RWPE2 (cell line): ENCODE data around the gene CREB3L4.

Experiments
- ATAC-seq: fragments of 200-7000 bp; cut with Tn5 transposase; 3 replicates; pipeline ENCODE4 v1.9.1; 2021; ENCODE audit warnings: low read depth
- DNase-seq: peaks from one replicate; pipeline ENCODE4 v3.0.0-alpha.2; 2020; ENCODE audit warnings: low spot score
- H3K27ac ChIP-seq: fragments of 450-650 bp; 2 replicates; pipeline ENCODE4 v1.5.1; 2017; ENCODE audit warnings: mild to moderate bottlenecking; ENCODE audit not compliant: poor library complexity, severe bottlenecking
- H3K27me3 ChIP-seq: fragments of 250-450 bp; sonication (Bioruptor Pico); 2 replicates; pipeline ENCODE4 v1.5.1; 2021; ENCODE audit warnings: mild to moderate bottlenecking, moderate library complexity; ENCODE audit not compliant: insufficient read depth, poor library complexity, severe bottlenecking
- H3K36me3 ChIP-seq: fragments of 250-450 bp; sonication (Bioruptor Pico); 2 replicates; pipeline ENCODE4 v1.5.1; 2020; ENCODE audit warnings: low read depth, mild to moderate bottlenecking, moderate library complexity
- H3K4me1 ChIP-seq: fragments of 250-450 bp; sonication (Bioruptor Pico); 2 replicates; pipeline ENCODE4 v1.5.1; 2021; ENCODE audit warnings: mild to moderate bottlenecking, moderate library complexity; ENCODE audit not compliant: insufficient read depth, poor library complexity, severe bottlenecking
- H3K4me3 ChIP-seq: fragments of 250-450 bp; sonication (Bioruptor Pico); 2 replicates; pipeline ENCODE4 v1.5.1; 2021; ENCODE audit warnings: mild to moderate bottlenecking, moderate library complexity; ENCODE audit not compliant: severe bottlenecking
- H3K9me3 ChIP-seq: fragments of 250-450 bp; sonication (Bioruptor Pico); 2 replicates; pipeline ENCODE4 v1.5.1; 2021; ENCODE audit warnings: mild to moderate bottlenecking, moderate library complexity; ENCODE audit not compliant: severe bottlenecking
- CTCF ChIP-seq: fragments of 450-650 bp; IDR thresholded peaks from one replicate; pipeline ENCODE4 v1.5.1; 2017; ENCODE audit warnings: mild to moderate bottlenecking, moderate library complexity; ENCODE audit not compliant: poor library complexity, severe bottlenecking

CREB3L4 gene

GRCh38 chr1:153938996-153939395, 28.7 kb upstream of the CREB3L4 start:
- Histone ChIP-seq H3K9me3 (no peaks in the 10 kb centered on the region), H3K4me3 (no peak overlapping the region), H3K27me3 (no peaks in the 10 kb centered on the region), H3K27ac (no peak overlapping the region), H3K4me1 (no peaks in the 10 kb centered on the region), H3K36me3 (peaks cover 86% of the 10 kb centered on the region)
- no peak for TF ChIP-seq CTCF
- ATAC-seq (no peak), DNase-seq (no peak)

GRCh38 chr1:153939476-153939875, 28.2 kb upstream of the CREB3L4 start:
- Histone ChIP-seq H3K4me3 (no peak overlapping the region), H3K27me3 (no peaks in the 10 kb centered on the region), H3K4me1 (no peaks in the 10 kb centered on the region), H3K27ac (no peak overlapping the region), H3K36me3 (peaks cover 83% of the 10 kb centered on the region), H3K9me3 (no peaks in the 10 kb centered on the region)
- no peak for DNase-seq
- TF ChIP-seq CTCF, result no peak
- no peak for ATAC-seq

- no peak for DNase-seq
- ATAC-seq, result no peak
- H3K4me3 ChIP-seq, result no peak overlapping the region
- H3K27ac ChIP-seq, result no peak overlapping the region
- H3K36me3 ChIP-seq, result peaks cover 73% of the 10 kb centered on the region
- no peaks in the 10 kb centered on the region for H3K4me1 ChIP-seq
- H3K9me3 ChIP-seq, result no peaks in the 10 kb centered on the region
- no peak for TF ChIP-seq CTCF
- H3K27me3 ChIP-seq, result no peaks in the 10 kb centered on the region
Measured at GRCh38 chr1:153940756-153941155, 26.9 kb upstream of the CREB3L4 start.

- no peaks in the 10 kb centered on the region for H3K9me3 ChIP-seq
- no peak for TF ChIP-seq CTCF
- no peaks in the 10 kb centered on the region for H3K4me1 ChIP-seq
- H3K4me3 ChIP-seq, result no peak overlapping the region
- H3K27me3 ChIP-seq, result no peaks in the 10 kb centered on the region
- H3K36me3 ChIP-seq, result peaks cover 59% of the 10 kb centered on the region
- no peak overlapping the region for H3K27ac ChIP-seq
- DNase-seq, result no peak
- ATAC-seq, result no peak
Measured at GRCh38 chr1:153941826-153942725, 25.6 kb upstream of the CREB3L4 start.

- no peak for DNase-seq
- Histone ChIP-seq H3K4me3 (no peak overlapping the region), H3K4me1 (no peaks in the 10 kb centered on the region), H3K36me3 (peaks cover 51% of the 10 kb centered on the region), H3K27me3 (no peaks in the 10 kb centered on the region), H3K27ac (no peak overlapping the region), H3K9me3 (no peaks in the 10 kb centered on the region)
- no peak for ATAC-seq
- no peak for TF ChIP-seq CTCF
Measured at GRCh38 chr1:153942766-153943549, 24.7 kb upstream of the CREB3L4 start.
